ENCODE results near the gene CCR6. TPM values are rescaled to one million over a fixed set of nuclear protein-coding genes. Genes with fewer than 3 reads are reported as not detected.

Gene CCR6
- total RNA-seq, 1 experiment from 2014 or later: not detected

- DNase-seq (ENCODE audit: low read depth, low spot score): no peak
- H3K4me1 ChIP-seq (ENCODE audit: control insufficient read depth, insufficient read depth, low read length): no peaks in the 10 kb centered on the region
- no peak for ATAC-seq
- CTCF ChIA-PET: no interaction called here
- no peaks in the 10 kb centered on the region for H3K36me3 ChIP-seq (ENCODE audit: control insufficient read depth, insufficient read depth, low read length)
- H3K27ac ChIP-seq (ENCODE audit: low read length): no peak overlapping the region
- POLR2A ChIA-PET: no interaction called here
- in situ Hi-C loops (cut with HindIII; ENCODE audit: low pct_unique_long_range_greater_than_20kb, low sequenced_read_pairs): no loop called here
- H3K4me3 ChIP-seq (ENCODE audit: low read depth in 2 of 2, low read length in 2 of 2): no peak overlapping the region
- intact Hi-C loops (cut with micrococcal nuclease; ENCODE audit: unreplicated experiment): no loop called here
- BruUV-seq (replicated peaks): no TSS peak
- TF ChIP-seq POLR2AphosphoS5 (IDR thresholded peaks at IDR 0.05; ENCODE audit: low read depth, low read length) (no peak), TCF7L2 (IDR thresholded peaks at IDR 0.05; ENCODE audit: low read depth, low read length) (no peak), CTCF (IDR thresholded peaks at IDR 0.05) (no peak), SIN3A (IDR thresholded peaks at IDR 0.05; ENCODE audit: borderline replicate concordance, insufficient read depth, low read depth, low read length) (no peak), REST (IDR thresholded peaks at IDR 0.05; ENCODE audit: insufficient read depth in 1 of 2, low read depth in 2 of 2, low read length in 1 of 2) (no peak)
- H3K9me3 ChIP-seq (ENCODE audit: control insufficient read depth, insufficient read depth, low read depth, low read length): no peaks in the 10 kb centered on the region
- no peaks in the 10 kb centered on the region; the same call in 1 of the 2 replicates for H3K27me3 ChIP-seq (ENCODE audit: control insufficient read depth, insufficient read depth, low read length)
Observed at GRCh38 chr6:167077241-167077932, 45.5 kb upstream of the CCR6 start.

GRCh38 chr6:167078745-167079144, 44.2 kb upstream of the CCR6 start:
- DNase-seq (ENCODE audit: low read depth, low spot score) (no peak), ATAC-seq (no peak)
- TF ChIP-seq POLR2AphosphoS5 (IDR thresholded peaks at IDR 0.05; ENCODE audit: low read depth, low read length) (no peak), TCF7L2 (IDR thresholded peaks at IDR 0.05; ENCODE audit: low read depth, low read length) (no peak), CTCF (IDR thresholded peaks at IDR 0.05) (no peak), SIN3A (IDR thresholded peaks at IDR 0.05; ENCODE audit: borderline replicate concordance, insufficient read depth, low read depth, low read length) (no peak), REST (IDR thresholded peaks at IDR 0.05; ENCODE audit: insufficient read depth in 1 of 2, low read depth in 2 of 2, low read length in 1 of 2) (no peak)
- no TSS peak for BruUV-seq (replicated peaks)
- ChIA-PET CTCF (no interaction called here), POLR2A (no interaction called here)
- Histone ChIP-seq H3K9me3 (ENCODE audit: control insufficient read depth, insufficient read depth, low read depth, low read length) (no peaks in the 10 kb centered on the region), H3K27me3 (ENCODE audit: control insufficient read depth, insufficient read depth, low read length) (no peaks in the 10 kb centered on the region; the same call in 1 of the 2 replicates), H3K4me1 (ENCODE audit: control insufficient read depth, insufficient read depth, low read length) (no peaks in the 10 kb centered on the region), H3K27ac (ENCODE audit: low read length) (no peak overlapping the region), H3K36me3 (ENCODE audit: control insufficient read depth, insufficient read depth, low read length) (no peaks in the 10 kb centered on the region), H3K4me3 (ENCODE audit: low read depth in 2 of 2, low read length in 2 of 2) (no peak overlapping the region)
- intact Hi-C loops (cut with micrococcal nuclease; ENCODE audit: unreplicated experiment): no loop called here
- in situ Hi-C loops (cut with HindIII; ENCODE audit: low pct_unique_long_range_greater_than_20kb, low sequenced_read_pairs): no loop called here
